Transverse colon (tissue), 4 donors: ENCODE measurements around the gene KATNBL1.

Experiments used
- EP300 ChIP-seq: sonication (generic); formaldehyde crosslinking; IDR thresholded peaks from one replicate; pipeline ENCODE4 v1.6.1; 2017; ENCODE audit warnings: antibody characterized with exemption, low read depth
- POLR2A ChIP-seq: fragments of 450-650 bp; IDR thresholded peaks from one replicate; pipeline ENCODE4 v1.6.1; 2016; ENCODE audit warnings: antibody characterized with exemption, mild to moderate bottlenecking, moderate library complexity
- POLR2AphosphoS5 ChIP-seq, 3 donors: sonication (generic); formaldehyde crosslinking; IDR thresholded peaks; one replicate each; pipeline ENCODE4 v1.6.1; 2016; ENCODE audit warnings: antibody characterized with exemption in 3 of 3
- TF ChIP-seq, protein P1 (sequence below), 5 experiments: fragments of 200-600 bp in 3 of 5; fragments of 450-650 bp in 2 of 5; sonication (generic) in 3 of 5; IDR thresholded peaks; 1 replicate in 2 of 5; 2 replicates in 3 of 5; pipeline ENCODE4 v1.5.1; 2016 to 2017; ENCODE audit warnings: antibody characterized with exemption in 5 of 5, inconsistent platforms in 3 of 5, mild to moderate bottlenecking in 2 of 5, moderate library complexity in 1 of 5

DNA sequence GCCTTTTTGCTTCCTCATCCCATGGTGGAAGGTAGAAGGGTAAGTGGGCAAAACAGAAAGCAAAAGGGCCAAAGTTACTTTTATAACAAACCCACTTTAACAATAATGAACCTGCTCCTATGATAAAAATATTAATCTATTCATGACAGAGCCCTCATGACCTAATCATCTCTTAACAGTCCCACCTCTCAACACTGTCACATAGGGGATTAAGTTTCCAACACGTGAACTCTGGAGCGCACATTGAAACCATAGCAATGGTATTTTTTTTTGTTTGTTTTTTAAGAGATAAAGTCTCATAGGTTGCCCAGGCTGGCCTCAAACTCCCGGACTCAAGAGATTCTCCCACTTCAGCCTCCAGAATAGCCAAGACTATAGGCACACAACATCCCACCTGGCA is 30.7 kb downstream of the KATNBL1 start:
- TF ChIP-seq POLR2A: no peak
- TF ChIP-seq, protein P1, sequence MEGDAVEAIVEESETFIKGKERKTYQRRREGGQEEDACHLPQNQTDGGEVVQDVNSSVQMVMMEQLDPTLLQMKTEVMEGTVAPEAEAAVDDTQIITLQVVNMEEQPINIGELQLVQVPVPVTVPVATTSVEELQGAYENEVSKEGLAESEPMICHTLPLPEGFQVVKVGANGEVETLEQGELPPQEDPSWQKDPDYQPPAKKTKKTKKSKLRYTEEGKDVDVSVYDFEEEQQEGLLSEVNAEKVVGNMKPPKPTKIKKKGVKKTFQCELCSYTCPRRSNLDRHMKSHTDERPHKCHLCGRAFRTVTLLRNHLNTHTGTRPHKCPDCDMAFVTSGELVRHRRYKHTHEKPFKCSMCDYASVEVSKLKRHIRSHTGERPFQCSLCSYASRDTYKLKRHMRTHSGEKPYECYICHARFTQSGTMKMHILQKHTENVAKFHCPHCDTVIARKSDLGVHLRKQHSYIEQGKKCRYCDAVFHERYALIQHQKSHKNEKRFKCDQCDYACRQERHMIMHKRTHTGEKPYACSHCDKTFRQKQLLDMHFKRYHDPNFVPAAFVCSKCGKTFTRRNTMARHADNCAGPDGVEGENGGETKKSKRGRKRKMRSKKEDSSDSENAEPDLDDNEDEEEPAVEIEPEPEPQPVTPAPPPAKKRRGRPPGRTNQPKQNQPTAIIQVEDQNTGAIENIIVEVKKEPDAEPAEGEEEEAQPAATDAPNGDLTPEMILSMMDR (IDR thresholded peaks at IDR 0.05): no peak
- no peak for TF ChIP-seq EP300
- TF ChIP-seq POLR2AphosphoS5 (IDR thresholded peaks at IDR 0.05): no peak
